IPS DF 4.7 (cell line): ENCODE results near the gene TNFSF15.

Experiments used
- DNase-seq: peaks from one replicate; pipeline ENCODE4 v3.0.0-alpha.2; 2013; ENCODE audit warnings: low spot score; ENCODE audit errors: extremely low read depth

Gene TNFSF15

GRCh38 chr9:114825126-114825795 is 19.4 kb upstream of the TNFSF15 start:
- DNase-seq, result no peak

- no peak for DNase-seq
These were observed 18.3 kb upstream of the TNFSF15 start for GRCh38 chr9:114824110-114824509.

- no peak for DNase-seq
These were observed 17.6 kb upstream of the TNFSF15 start for GRCh38 chr9:114823441-114823840.

GRCh38 chr9:114822708-114823107 is 16.9 kb upstream of the TNFSF15 start:
- no peak for DNase-seq

GRCh38 chr9:114820776-114821501 is 15.1 kb upstream of the TNFSF15 start:
- no peak for DNase-seq

- DNase-seq, result no peak
These were observed 12.3 kb upstream of the TNFSF15 start for GRCh38 chr9:114818178-114818577.

- DNase-seq, result no peak
These were observed 8.0 kb upstream of the TNFSF15 start for GRCh38 chr9:114813717-114814418.

- DNase-seq, result no peak
These were observed 6.3 kb upstream of the TNFSF15 start for GRCh38 chr9:114811966-114812636.

GRCh38 chr9:114811301-114811700 is 5.5 kb upstream of the TNFSF15 start:
- DNase-seq, result no peak

- DNase-seq, result no peak
These were observed 4.8 kb upstream of the TNFSF15 start for GRCh38 chr9:114810614-114811013.

- DNase-seq, result no peak
These were observed 674 bp upstream of the TNFSF15 start for GRCh38 chr9:114806526-114806900.

- no peak for DNase-seq
These were observed 1.3 kb downstream of the TNFSF15 start for GRCh38 chr9:114804505-114804904.

- no peak for DNase-seq
These were observed 2.2 kb downstream of the TNFSF15 start for GRCh38 chr9:114803479-114804265.

GRCh38 chr9:114799925-114800324 is 5.9 kb downstream of the TNFSF15 start:
- DNase-seq, result no peak

- no peak for DNase-seq
These were observed 6.4 kb downstream of the TNFSF15 start for GRCh38 chr9:114799441-114799840.

- DNase-seq, result no peak
These were observed 6.9 kb downstream of the TNFSF15 start for GRCh38 chr9:114798780-114799427.

GRCh38 chr9:114798101-114798500 is 7.7 kb downstream of the TNFSF15 start:
- DNase-seq, result no peak

- DNase-seq, result no peak
These were observed 13.4 kb downstream of the TNFSF15 start for GRCh38 chr9:114792396-114792795.

- no peak for DNase-seq
These were observed 14.1 kb downstream of the TNFSF15 start for GRCh38 chr9:114791736-114792135.

- DNase-seq, result no peak
These were observed 14.5 kb downstream of the TNFSF15 start for GRCh38 chr9:114791312-114791711.

- no peak for DNase-seq
These were observed 15.3 kb downstream of the TNFSF15 start for GRCh38 chr9:114790521-114790920.
